ENCODE results near the gene SPATA25. TPM values are rescaled to one million over a fixed set of nuclear protein-coding genes. Genes with fewer than 3 reads are reported as not detected.
A peak's percentile ranks its signal among the peaks of the same experiment; 100 is the strongest.

SPATA25 gene
- total RNA-seq, 6 experiments from 2014 or later = 0.35 to 0.74 (median 0.47) TPM

DNA sequence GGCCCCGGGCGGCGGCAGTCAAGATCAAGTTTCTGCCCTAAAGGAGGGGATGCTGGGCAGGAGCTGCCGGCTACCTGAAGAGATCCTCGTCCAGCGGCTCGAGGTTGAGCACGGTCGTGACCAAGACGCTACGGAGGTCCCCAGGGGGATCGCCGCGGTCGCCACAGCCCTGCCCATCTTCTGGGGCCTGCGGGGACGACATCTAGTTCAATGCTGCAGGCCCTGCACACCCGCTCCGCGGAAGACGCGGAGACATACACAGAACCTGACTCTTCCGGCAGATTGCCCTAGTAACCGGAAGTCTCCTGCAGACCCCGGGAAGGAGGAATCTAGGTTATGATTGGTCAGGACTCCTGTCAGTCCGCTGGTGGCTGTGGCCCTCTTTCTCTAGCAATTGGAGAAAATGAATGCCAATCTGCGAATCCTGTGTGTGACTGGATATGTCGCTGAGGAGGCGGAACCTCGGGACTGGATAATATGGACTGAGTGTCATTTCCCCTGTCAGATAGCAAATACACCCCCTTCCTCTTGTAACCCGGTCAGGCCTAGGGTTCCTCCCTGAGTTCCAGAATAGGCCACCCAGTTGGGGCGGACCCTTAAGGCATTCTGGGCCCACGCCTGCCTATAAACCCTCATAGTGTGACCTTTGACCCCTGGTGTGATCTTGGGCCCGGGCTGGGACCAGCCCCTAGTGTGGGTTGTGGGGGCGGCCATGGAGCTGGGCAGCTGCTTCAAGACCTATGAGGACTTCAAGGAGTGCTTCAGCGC lies 30.1 kb downstream of the SPATA25 start, which contains the start of the genes ACOT8 and ZSWIM3:
Gene ACOT8 (minus strand): TSS at position 279 of the 768 bp plus-strand sequence. CDS start 77 bp downstream, at position 202.
Gene ZSWIM3 (plus strand): TSS at position 501 of the 768 bp plus-strand sequence. CDS start 212 bp downstream, at position 713.
- Mint-ChIP-seq H3K4me3 (peak within 1 kb of the TSS; percentile 94), H3K4me1 (ENCODE audit: low read depth) (peaks cover 42% of the 10 kb centered on the region), H3K9me3 (no peaks in the 10 kb centered on the region; the same call in 1 of the 2 replicates), H3K36me3 (ENCODE audit: low read depth) (peaks cover 20% of the 10 kb centered on the region), H3K27me3 (ENCODE audit: insufficient read depth) (peaks cover 3% of the 10 kb centered on the region; the same call in 1 of the 2 replicates), H3K27ac (peak within 1 kb of the TSS; percentile 80)
- TF ChIP-seq, protein P1, sequence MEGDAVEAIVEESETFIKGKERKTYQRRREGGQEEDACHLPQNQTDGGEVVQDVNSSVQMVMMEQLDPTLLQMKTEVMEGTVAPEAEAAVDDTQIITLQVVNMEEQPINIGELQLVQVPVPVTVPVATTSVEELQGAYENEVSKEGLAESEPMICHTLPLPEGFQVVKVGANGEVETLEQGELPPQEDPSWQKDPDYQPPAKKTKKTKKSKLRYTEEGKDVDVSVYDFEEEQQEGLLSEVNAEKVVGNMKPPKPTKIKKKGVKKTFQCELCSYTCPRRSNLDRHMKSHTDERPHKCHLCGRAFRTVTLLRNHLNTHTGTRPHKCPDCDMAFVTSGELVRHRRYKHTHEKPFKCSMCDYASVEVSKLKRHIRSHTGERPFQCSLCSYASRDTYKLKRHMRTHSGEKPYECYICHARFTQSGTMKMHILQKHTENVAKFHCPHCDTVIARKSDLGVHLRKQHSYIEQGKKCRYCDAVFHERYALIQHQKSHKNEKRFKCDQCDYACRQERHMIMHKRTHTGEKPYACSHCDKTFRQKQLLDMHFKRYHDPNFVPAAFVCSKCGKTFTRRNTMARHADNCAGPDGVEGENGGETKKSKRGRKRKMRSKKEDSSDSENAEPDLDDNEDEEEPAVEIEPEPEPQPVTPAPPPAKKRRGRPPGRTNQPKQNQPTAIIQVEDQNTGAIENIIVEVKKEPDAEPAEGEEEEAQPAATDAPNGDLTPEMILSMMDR (IDR thresholded peaks at IDR 0.05) = no peak
- peak; percentile 100 for DNase-seq

DNA sequence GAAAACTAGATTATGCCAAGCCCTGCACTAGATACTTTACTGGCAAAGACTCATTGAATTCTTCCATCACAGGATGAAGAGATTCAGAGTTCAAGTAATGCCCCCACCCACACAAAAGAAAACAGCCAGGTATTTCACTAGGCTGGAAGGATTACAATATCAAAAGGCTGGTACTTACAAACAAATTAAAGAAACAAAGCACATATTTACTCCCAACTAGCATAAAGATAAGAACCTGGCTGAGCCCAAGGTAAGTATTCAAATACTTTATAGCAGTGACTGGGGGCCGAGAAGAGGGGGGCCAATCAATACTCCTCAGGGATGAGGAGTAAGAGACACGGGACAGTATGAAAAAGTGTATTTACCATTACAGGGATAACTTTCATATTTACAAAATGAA lies 33.9 kb downstream of the SPATA25 start:
- Mint-ChIP-seq H3K36me3 (ENCODE audit: low read depth) (peaks cover 17% of the 10 kb centered on the region; the same call in 1 of the 2 replicates), H3K9me3 (no peaks in the 10 kb centered on the region), H3K27ac (no peak overlapping the region), H3K27me3 (ENCODE audit: insufficient read depth) (peaks cover 3% of the 10 kb centered on the region; the same call in 1 of the 2 replicates), H3K4me1 (ENCODE audit: low read depth) (peaks cover 20% of the 10 kb centered on the region), H3K4me3 (no peak overlapping the region)
- TF ChIP-seq, protein P1 (IDR thresholded peaks at IDR 0.05) = no peak
- no peak for DNase-seq

DNA sequence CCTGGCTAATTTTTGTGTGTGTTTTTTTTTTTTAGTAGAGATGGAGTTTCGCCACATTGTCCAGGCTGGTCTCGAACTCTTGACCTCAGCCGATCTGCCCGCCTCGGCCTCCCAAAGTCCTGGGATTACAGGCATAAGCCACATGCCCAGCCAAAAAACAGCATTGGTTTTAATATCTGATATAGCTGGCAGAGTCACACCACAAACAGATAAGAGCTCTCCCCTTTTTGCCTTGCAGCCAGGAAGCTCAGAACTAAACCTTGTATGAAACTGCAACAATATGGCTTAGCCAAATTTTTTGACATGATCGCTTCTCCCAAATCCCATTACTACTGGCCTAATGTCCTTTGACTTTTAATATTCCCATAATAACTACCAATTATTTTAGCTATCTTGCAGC lies 35.1 kb downstream of the SPATA25 start:
- peaks cover 17% of the 10 kb centered on the region; the same call in 1 of the 2 replicates for H3K36me3 Mint-ChIP-seq (ENCODE audit: low read depth)

DNA sequence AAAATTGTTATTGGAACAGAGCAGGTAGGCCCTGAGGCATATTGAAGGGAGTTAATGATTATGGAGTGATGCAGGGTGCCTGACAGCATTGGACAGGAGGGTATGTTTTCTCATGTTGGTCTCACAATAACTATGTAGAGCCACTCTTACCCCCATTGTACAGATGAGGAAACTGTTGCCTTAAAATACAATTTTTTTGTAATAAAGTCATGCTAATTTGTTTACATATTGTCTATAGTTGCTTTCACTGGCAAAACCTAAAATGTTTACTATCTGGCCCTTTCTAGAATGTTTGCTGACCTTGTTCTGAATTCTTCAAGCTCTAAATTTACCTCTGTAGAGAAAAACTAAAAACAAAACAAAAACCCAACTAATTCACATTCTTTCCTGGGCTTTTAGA lies 35.9 kb downstream of the SPATA25 start:
- Mint-ChIP-seq H3K4me1 (ENCODE audit: low read depth) (peaks cover 9% of the 10 kb centered on the region; the same call in 1 of the 2 replicates), H3K36me3 (ENCODE audit: low read depth) (peaks cover 13% of the 10 kb centered on the region; the same call in 1 of the 2 replicates), H3K9me3 (no peaks in the 10 kb centered on the region), H3K27ac (no peak overlapping the region), H3K4me3 (no peak overlapping the region), H3K27me3 (ENCODE audit: insufficient read depth) (no peaks in the 10 kb centered on the region)
- TF ChIP-seq, protein P1 (IDR thresholded peaks at IDR 0.05) = no peak
- no peak for DNase-seq

More for the DNA sequence above, 35.1 kb downstream of the SPATA25 start:
- Mint-ChIP-seq H3K4me1 (ENCODE audit: low read depth) (peaks cover 10% of the 10 kb centered on the region; the same call in 1 of the 2 replicates), H3K27me3 (ENCODE audit: insufficient read depth) (peaks cover 3% of the 10 kb centered on the region; the same call in 1 of the 2 replicates), H3K4me3 (no peak overlapping the region), H3K27ac (no peak overlapping the region), H3K9me3 (no peaks in the 10 kb centered on the region)
- TF ChIP-seq, protein P1 (IDR thresholded peaks at IDR 0.05) = no peak
- no peak for DNase-seq

DNA sequence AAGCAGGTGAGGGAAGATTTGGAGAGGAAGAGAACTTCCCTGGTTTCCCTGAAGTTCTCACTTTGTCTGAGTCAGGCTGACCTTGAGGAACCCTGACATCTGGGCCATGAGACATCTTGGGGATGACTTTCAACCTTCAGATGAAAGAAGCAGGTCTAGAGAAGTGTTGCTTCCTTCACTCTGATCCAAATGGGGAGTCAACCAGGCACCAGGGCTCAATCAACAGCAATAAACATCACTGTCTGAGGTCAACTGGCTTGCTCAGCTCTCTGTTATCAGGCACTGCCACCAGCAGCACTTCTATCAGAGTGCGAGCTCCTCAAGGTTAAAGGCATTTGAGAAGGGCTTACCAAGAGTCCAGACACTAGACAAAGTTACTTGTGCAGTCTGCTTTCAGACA lies 36.5 kb downstream of the SPATA25 start:
- H3K4me1 Mint-ChIP-seq (ENCODE audit: low read depth) = peaks cover 3% of the 10 kb centered on the region; the same call in 1 of the 2 replicates
- no peaks in the 10 kb centered on the region for H3K27me3 Mint-ChIP-seq (ENCODE audit: insufficient read depth)
- no peak overlapping the region for H3K27ac Mint-ChIP-seq
- TF ChIP-seq, protein P1 (IDR thresholded peaks at IDR 0.05) = no peak
- H3K36me3 Mint-ChIP-seq (ENCODE audit: low read depth) = peaks cover 12% of the 10 kb centered on the region; the same call in 1 of the 2 replicates
- no peak overlapping the region for H3K4me3 Mint-ChIP-seq
- H3K9me3 Mint-ChIP-seq = no peaks in the 10 kb centered on the region
- no peak for DNase-seq
